HepG2 (cell line): Measurements from ENCODE around the gene AHCY. TPM values are rescaled to one million over a fixed set of nuclear protein-coding genes. Genes with fewer than 3 reads are reported as not detected.

Experiments used
- ATAC-seq: fragments of 200-7000 bp; cut with Tn5 transposase; 3 replicates; pipeline ENCODE4 v1.9.1; 2020; ENCODE audit warnings: mild to moderate bottlenecking, moderate library complexity
- BruUV-seq: library from RNA; stranded (reverse); fragments of 400-500 nt; replicated peaks from 2 replicates; lab custom pipeline; 2021; lab: Mats Ljungman, UMichigan
- CTCF ChIA-PET: fragments of 300-600 bp; formaldehyde crosslinking; extraction: SDS; loops from one replicate; lab custom pipeline; 2021; ENCODE audit warnings: low total read pairs, inconsistent platforms, low intra/inter-chr PET ratio; lab: Yijun Ruan, JAX
- POLR2A ChIA-PET: fragments of 350-600 bp; sonication (Branson Sonifier 250); formaldehyde crosslinking; loops from one replicate; lab custom pipeline; 2020; ENCODE audit warnings: antibody characterized with exemption, inconsistent platforms; lab: Yijun Ruan, JAX
- DNase-seq: peaks from one replicate; pipeline ENCODE4 v3.0.0-alpha.2; 2015; ENCODE audit warnings: low spot score
- FAIRE-seq: peaks from 3 replicates; lab custom pipeline; 2011; peaks lifted over from hg19 to GRCh38; lab: Jason Lieb, UNC
- H2AFZ ChIP-seq: one replicate; pipeline ENCODE4 v1.6.1; 2011; ENCODE audit warnings: low read length, inconsistent platforms
- H3K27ac ChIP-seq: fragments of 300-600 bp; 3 replicates; pipeline ENCODE4 v1.8.0; 2011; ENCODE audit warnings: mixed run types, mild to moderate bottlenecking, mixed read lengths, low read length, inconsistent platforms; ENCODE audit not compliant: insufficient read depth; ENCODE audit errors: extremely low read length
- H3K27me3 ChIP-seq, 2 experiments: fragments of 200-600 bp in 1 of 2; 2 replicates in 1 of 2; 3 replicates in 1 of 2; pipeline versions ENCODE4 v1.6.0 to v1.8.0; 2011; ENCODE audit warnings: low read length in 2 of 2, mild to moderate bottlenecking in 2 of 2, moderate library complexity in 2 of 2, inconsistent platforms in 1 of 2; ENCODE audit not compliant: insufficient read depth in 2 of 2, control insufficient read depth in 1 of 2
- H3K36me3 ChIP-seq, 2 experiments: fragments of 200-600 bp in 1 of 2; replicated peaks in 1 of 2; 2 replicates in 1 of 2; 3 replicates in 1 of 2; pipeline versions ENCODE4 v1.5.1 to v1.8.0; 2011; ENCODE audit warnings: low read length in 2 of 2, inconsistent platforms in 1 of 2; ENCODE audit not compliant: insufficient read depth in 2 of 2, control insufficient read depth in 1 of 2
- H3K4me1 ChIP-seq: 2 replicates; pipeline ENCODE4 v1.5.1; 2012; ENCODE audit warnings: low read length, inconsistent platforms; ENCODE audit not compliant: insufficient read depth
- H3K4me2 ChIP-seq: 2 replicates; pipeline ENCODE4 v1.6.0; 2011; ENCODE audit warnings: low read depth, low read length, inconsistent platforms
- H3K4me3 ChIP-seq, 3 experiments: fragments of 200-600 bp in 1 of 3; sonication (generic), shearing (Covaris generic) in 1 of 3; replicated peaks in 1 of 3; 2 replicates each; pipeline ENCODE4 v1.5.1; 2011 to 2016; ENCODE audit warnings: low read length in 3 of 3, inconsistent platforms in 2 of 3, low read depth in 2 of 3, mild to moderate bottlenecking in 2 of 3, control low read depth in 1 of 3, mixed read lengths in 1 of 3; ENCODE audit not compliant: insufficient read depth in 1 of 3
- H3K79me2 ChIP-seq: one replicate; pipeline ENCODE4 v1.6.1; 2011; ENCODE audit warnings: low read length, inconsistent platforms; ENCODE audit not compliant: insufficient read depth
- H3K9ac ChIP-seq: 2 replicates; pipeline ENCODE4 v1.6.0; 2011; ENCODE audit warnings: mild to moderate bottlenecking, low read depth, low read length, inconsistent platforms; ENCODE audit not compliant: insufficient read depth
- H3K9me3 ChIP-seq: 2 replicates; pipeline ENCODE4 v1.5.1; 2012; ENCODE audit warnings: mild to moderate bottlenecking, low read length
- H4K20me1 ChIP-seq: 2 replicates; pipeline ENCODE4 v1.6.0; 2011; ENCODE audit warnings: inconsistent platforms, mild to moderate bottlenecking, low read length, moderate library complexity; ENCODE audit not compliant: insufficient read depth
- HNF4A ChIP-seq: sonication (generic); formaldehyde crosslinking; IDR thresholded peaks from 2 replicates; pipeline ENCODE4 v1.4.0; 2020; ENCODE audit warnings: missing genetic modification reagents
- KLF6 ChIP-seq: IDR thresholded peaks from 2 replicates; pipeline ENCODE4 v1.8.0; 2016; ENCODE audit warnings: missing biosample characterization, missing genetic modification reagents
- MAFK ChIP-seq, 2 experiments: IDR thresholded peaks in 1 of 2; conservative IDR thresholded peaks in 1 of 2; 2 replicates each; pipeline ENCODE4 v1.6.1; 2011; ENCODE audit warnings: improper control_type of control experiment in 2 of 2, low read length in 2 of 2
- MXI1 ChIP-seq: IDR thresholded peaks from 3 replicates; pipeline ENCODE4 v1.6.1; 2012; ENCODE audit warnings: low read depth, low read length, inconsistent platforms, borderline replicate concordance
- NRL ChIP-seq: sonication (generic); formaldehyde crosslinking; IDR thresholded peaks from 2 replicates; pipeline ENCODE4 v1.5.0; 2020; ENCODE audit warnings: missing genetic modification reagents, mild to moderate bottlenecking, moderate library complexity, borderline replicate concordance
- POLR2AphosphoS5 ChIP-seq: IDR thresholded peaks from 2 replicates; pipeline ENCODE4 v1.6.1; 2012; ENCODE audit warnings: low read depth, low read length
- RELA ChIP-seq: sonication (generic); formaldehyde crosslinking; IDR thresholded peaks from 2 replicates; pipeline ENCODE4 v1.4.0; 2020; ENCODE audit warnings: missing genetic modification reagents
- SCMH1 ChIP-seq: sonication (generic); formaldehyde crosslinking; IDR thresholded peaks from 2 replicates; pipeline ENCODE4 v1.9.0; 2021; ENCODE audit warnings: missing genetic modification reagents, mild to moderate bottlenecking, borderline replicate concordance
- YY1 ChIP-seq: IDR thresholded peaks from 2 replicates; pipeline ENCODE4 v1.6.1; 2011; ENCODE audit warnings: low read length, low read depth, moderate library complexity, mild to moderate bottlenecking; ENCODE audit not compliant: insufficient read depth, insufficient replicate concordance
- ZBTB1 ChIP-seq: sonication (generic); formaldehyde crosslinking; IDR thresholded peaks from 2 replicates; pipeline ENCODE4 v1.4.0; 2020; ENCODE audit warnings: missing genetic modification reagents, borderline replicate concordance
- ZFP90 ChIP-seq: sonication (generic); formaldehyde crosslinking; IDR thresholded peaks from 2 replicates; pipeline ENCODE4 v1.8.0; 2022; ENCODE audit warnings: missing genetic modification reagents, mild to moderate bottlenecking, inconsistent platforms, borderline replicate concordance
- ZNF235 ChIP-seq: sonication (generic); formaldehyde crosslinking; IDR thresholded peaks from 2 replicates; pipeline ENCODE4 v1.8.1; 2023; ENCODE audit warnings: mild to moderate bottlenecking, missing genetic modification reagents, borderline replicate concordance
- ZNF430 ChIP-seq: sonication (generic); formaldehyde crosslinking; IDR thresholded peaks from 2 replicates; pipeline ENCODE4 v1.9.0; 2021; ENCODE audit warnings: mild to moderate bottlenecking, missing genetic modification reagents
- ZNF703 ChIP-seq: sonication (generic); formaldehyde crosslinking; IDR thresholded peaks from 2 replicates; pipeline ENCODE4 v1.5.1; 2020; ENCODE audit warnings: missing genetic modification reagents, mild to moderate bottlenecking, moderate library complexity, borderline replicate concordance
- ZNF776 ChIP-seq: sonication (generic); formaldehyde crosslinking; IDR thresholded peaks from 2 replicates; pipeline ENCODE4 v1.4.0; 2020; ENCODE audit warnings: mild to moderate bottlenecking, missing genetic modification reagents
- WGBS: methylation state at CpG from one replicate; pipeline ENCODE4 v1.1.6; 2017; ENCODE audit warnings: low lambda C conversion rate; 5-methylcytosine and 5-hydroxymethylcytosine counted together
- in situ Hi-C: cut with HindIII; loops from 2 replicates; pipeline ENCODE4 v1.10.0; 2017; ENCODE audit warnings: low pct_unique_long_range_greater_than_20kb; ENCODE audit not compliant: extremely low pct_ligation_motif_present
- intact Hi-C: fragments of 100-400 bp; cut with micrococcal nuclease; formaldehyde crosslinking; loops from one replicate; pipeline ENCODE4 v1.10.0; 2022; ENCODE audit not compliant: unreplicated experiment
- polyA plus RNA-seq, 8 experiments: library from polyadenylated mRNA; depleted of rRNA in 3 of 8; stranded (reverse) in 7 of 8; unstranded in 1 of 8; fragments of >200 nt; fragmentation: Illumina TruSeq in 4 of 8; extraction: Trizol in 4 of 8; gene quantifications; 2 replicates each; pipeline versions ENCODE4 v1.2.1 to v1.2.3, GENCODE V29; 2011 to 2016; ENCODE audit warnings: low read depth in 4 of 8, missing spikeins in 1 of 8, mixed read lengths in 1 of 8; ENCODE audit not compliant: insufficient read depth in 1 of 8
- total RNA-seq, 5 experiments: library from RNA; depleted of rRNA; stranded (reverse); fragments of >200 nt; fragmentation: Illumina TruSeq; extraction: Trizol; gene quantifications; 2 replicates each; pipeline ENCODE4 v1.2.3, GENCODE V29; 2016; ENCODE audit warnings: low read depth in 1 of 5
- TF ChIP-seq, protein P1 (sequence below): sonication (generic); formaldehyde crosslinking; IDR thresholded peaks from 2 replicates; pipeline ENCODE4 v1.5.0; 2020; ENCODE audit warnings: missing genetic modification reagents, mild to moderate bottlenecking, borderline replicate concordance
- TF ChIP-seq, protein P2 (sequence below): sonication (generic); formaldehyde crosslinking; IDR thresholded peaks from 2 replicates; pipeline ENCODE4 v1.5.1; 2020; ENCODE audit warnings: missing genetic modification reagents, mild to moderate bottlenecking, borderline replicate concordance
- TF ChIP-seq, protein P3 (sequence below): sonication (generic); formaldehyde crosslinking; IDR thresholded peaks from 2 replicates; pipeline ENCODE4 v1.5.1; 2020; ENCODE audit warnings: mild to moderate bottlenecking, missing genetic modification reagents, moderate library complexity

The AHCY gene
- total and polyA plus RNA-seq, 2 of the 13 experiments (the other 11 are each of a cell fraction or from before 2014, with no cell fraction given): 407 to 419 TPM

DNA sequence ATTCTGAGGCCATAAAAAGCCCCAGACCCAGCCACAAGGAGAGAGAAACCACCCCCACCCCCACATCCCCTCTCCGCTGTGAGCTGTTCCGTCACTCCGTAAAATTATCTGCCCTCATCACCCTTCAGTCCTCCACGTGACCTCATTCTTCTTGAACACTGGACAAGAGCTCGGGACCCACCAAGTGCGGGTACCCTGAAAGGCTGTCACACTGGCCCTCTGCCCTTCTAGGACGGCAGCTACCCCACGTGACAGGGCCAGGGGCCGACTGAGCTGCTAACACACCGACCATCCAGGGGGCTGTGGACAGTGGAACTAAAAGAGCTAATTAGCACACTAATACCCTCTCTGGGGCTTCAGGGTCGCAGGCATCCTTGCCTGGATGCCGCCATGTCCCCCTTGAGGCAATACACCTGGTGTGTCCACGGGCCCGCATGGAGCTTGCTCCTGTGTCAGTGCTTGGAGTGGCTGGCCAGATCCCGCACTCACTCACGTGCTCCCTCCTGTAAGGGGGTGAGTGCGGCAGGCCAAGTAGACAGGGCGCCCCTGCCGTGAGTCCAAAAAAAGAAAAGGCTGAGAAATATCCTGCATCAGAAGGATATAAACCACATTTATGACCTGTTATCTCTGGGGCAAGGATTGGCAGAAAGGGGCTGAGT is 29.2 kb upstream of the AHCY start:
- no peak for ATAC-seq
- intact Hi-C loops: loop anchor here (5.0 kb wide), 1 partner anchor 75 kb away; no protein-coding TSS in a partner anchor
- Histone ChIP-seq H2AFZ (no peak overlapping the region), H3K4me2 (no peak overlapping the region), H3K4me3 (no peak overlapping the region), H3K4me1 (peaks cover 69% of the 10 kb centered on the region), H3K27me3 (no peaks in the 10 kb centered on the region), H3K36me3 (no peaks in the 10 kb centered on the region), H3K9ac (no peak overlapping the region), H3K27ac (no peak overlapping the region), H3K79me2 (no peaks in the 10 kb centered on the region), H3K9me3 (no peaks in the 10 kb centered on the region), H4K20me1 (no peaks in the 10 kb centered on the region)
- 94% methylated on average over 19 of the region's 19 CpGs for WGBS
- POLR2A ChIA-PET: interaction anchor here (0.6 to 7.5 kb wide), 4 partner anchors 18 to 69 kb away, joined by 3 to 89 read pairs (median 4); partner anchors contain the start of gene ITCH
- CTCF ChIA-PET: no interaction called here
- no peak for DNase-seq
- in situ Hi-C loops: no loop called here
- no TSS peak for BruUV-seq
- no peak for FAIRE-seq
- TF ChIP-seq ZBTB1 (CRISPR knock-in tag): no peak
- no peak for TF ChIP-seq MXI1
- TF ChIP-seq HNF4A (CRISPR knock-in tag): no peak
- 0 out of 2 replicates have a peak, but pooled peaks have one; percentile 33 for TF ChIP-seq ZNF235 (CRISPR knock-in tag)
- no peak for TF ChIP-seq KLF6
- TF ChIP-seq, protein P1, sequence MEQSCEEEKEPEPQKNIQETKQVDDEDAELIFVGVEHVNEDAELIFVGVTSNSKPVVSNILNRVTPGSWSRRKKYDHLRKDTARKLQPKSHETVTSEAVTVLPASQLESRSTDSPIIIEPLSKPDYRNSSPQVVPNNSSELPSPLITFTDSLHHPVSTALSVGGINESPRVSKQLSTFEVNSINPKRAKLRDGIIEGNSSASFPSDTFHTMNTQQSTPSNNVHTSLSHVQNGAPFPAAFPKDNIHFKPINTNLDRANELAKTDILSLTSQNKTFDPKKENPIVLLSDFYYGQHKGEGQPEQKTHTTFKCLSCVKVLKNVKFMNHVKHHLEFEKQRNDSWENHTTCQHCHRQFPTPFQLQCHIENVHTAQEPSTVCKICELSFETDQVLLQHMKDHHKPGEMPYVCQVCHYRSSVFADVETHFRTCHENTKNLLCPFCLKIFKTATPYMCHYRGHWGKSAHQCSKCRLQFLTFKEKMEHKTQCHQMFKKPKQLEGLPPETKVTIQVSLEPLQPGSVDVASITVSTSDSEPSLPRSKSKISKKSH (CRISPR knock-in tag): 0 out of 2 replicates have a peak, but pooled peaks have one; percentile 18
- TF ChIP-seq ZNF776 (CRISPR knock-in tag): 0 out of 2 replicates have a peak, but pooled peaks have one; percentile 35
- no peak for TF ChIP-seq SCMH1
- no peak for TF ChIP-seq POLR2AphosphoS5
- no peak for TF ChIP-seq ZFP90
- TF ChIP-seq, protein P2, sequence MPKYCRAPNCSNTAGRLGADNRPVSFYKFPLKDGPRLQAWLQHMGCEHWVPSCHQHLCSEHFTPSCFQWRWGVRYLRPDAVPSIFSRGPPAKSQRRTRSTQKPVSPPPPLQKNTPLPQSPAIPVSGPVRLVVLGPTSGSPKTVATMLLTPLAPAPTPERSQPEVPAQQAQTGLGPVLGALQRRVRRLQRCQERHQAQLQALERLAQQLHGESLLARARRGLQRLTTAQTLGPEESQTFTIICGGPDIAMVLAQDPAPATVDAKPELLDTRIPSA (CRISPR knock-in tag): no peak
- no peak for TF ChIP-seq ZNF703 (CRISPR knock-in tag)
- no peak for TF ChIP-seq MAFK (conservative IDR thresholded peaks at IDR 0.05 in 1 of 2, IDR thresholded peaks at IDR 0.05 in 1 of 2; ENCODE audit: low read length in 2 of 2)
- no peak for TF ChIP-seq ZNF430 (CRISPR knock-in tag)
- TF ChIP-seq, protein P3, sequence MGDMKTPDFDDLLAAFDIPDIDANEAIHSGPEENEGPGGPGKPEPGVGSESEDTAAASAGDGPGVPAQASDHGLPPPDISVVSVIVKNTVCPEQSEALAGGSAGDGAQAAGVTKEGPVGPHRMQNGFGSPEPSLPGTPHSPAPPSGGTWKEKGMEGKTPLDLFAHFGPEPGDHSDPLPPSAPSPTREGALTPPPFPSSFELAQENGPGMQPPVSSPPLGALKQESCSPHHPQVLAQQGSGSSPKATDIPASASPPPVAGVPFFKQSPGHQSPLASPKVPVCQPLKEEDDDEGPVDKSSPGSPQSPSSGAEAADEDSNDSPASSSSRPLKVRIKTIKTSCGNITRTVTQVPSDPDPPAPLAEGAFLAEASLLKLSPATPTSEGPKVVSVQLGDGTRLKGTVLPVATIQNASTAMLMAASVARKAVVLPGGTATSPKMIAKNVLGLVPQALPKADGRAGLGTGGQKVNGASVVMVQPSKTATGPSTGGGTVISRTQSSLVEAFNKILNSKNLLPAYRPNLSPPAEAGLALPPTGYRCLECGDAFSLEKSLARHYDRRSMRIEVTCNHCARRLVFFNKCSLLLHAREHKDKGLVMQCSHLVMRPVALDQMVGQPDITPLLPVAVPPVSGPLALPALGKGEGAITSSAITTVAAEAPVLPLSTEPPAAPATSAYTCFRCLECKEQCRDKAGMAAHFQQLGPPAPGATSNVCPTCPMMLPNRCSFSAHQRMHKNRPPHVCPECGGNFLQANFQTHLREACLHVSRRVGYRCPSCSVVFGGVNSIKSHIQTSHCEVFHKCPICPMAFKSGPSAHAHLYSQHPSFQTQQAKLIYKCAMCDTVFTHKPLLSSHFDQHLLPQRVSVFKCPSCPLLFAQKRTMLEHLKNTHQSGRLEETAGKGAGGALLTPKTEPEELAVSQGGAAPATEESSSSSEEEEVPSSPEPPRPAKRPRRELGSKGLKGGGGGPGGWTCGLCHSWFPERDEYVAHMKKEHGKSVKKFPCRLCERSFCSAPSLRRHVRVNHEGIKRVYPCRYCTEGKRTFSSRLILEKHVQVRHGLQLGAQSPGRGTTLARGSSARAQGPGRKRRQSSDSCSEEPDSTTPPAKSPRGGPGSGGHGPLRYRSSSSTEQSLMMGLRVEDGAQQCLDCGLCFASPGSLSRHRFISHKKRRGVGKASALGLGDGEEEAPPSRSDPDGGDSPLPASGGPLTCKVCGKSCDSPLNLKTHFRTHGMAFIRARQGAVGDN (CRISPR knock-in tag): peak; percentile 38; the same call in 1 of the 2 replicates
- TF ChIP-seq RELA: no peak
- TF ChIP-seq YY1: no peak
- 0 out of 2 replicates have a peak, but pooled peaks have one; percentile 15 for TF ChIP-seq NRL (CRISPR knock-in tag)
